GM15510 (cell line): ENCODE data around the gene USP30.
A peak's percentile ranks its signal among the peaks of the same experiment; 100 is the strongest.

Source experiments
- POLR2A ChIP-seq: IDR thresholded peaks from 3 replicates; pipeline ENCODE4 v1.6.1; 2011; ENCODE audit warnings: borderline replicate concordance; ENCODE audit not compliant: insufficient read length; ENCODE audit errors: extremely low read depth

Gene USP30

GRCh38 chr12:109085590-109085989 is 33.2 kb downstream of the USP30 start:
- no peak for TF ChIP-seq POLR2A

DNA sequence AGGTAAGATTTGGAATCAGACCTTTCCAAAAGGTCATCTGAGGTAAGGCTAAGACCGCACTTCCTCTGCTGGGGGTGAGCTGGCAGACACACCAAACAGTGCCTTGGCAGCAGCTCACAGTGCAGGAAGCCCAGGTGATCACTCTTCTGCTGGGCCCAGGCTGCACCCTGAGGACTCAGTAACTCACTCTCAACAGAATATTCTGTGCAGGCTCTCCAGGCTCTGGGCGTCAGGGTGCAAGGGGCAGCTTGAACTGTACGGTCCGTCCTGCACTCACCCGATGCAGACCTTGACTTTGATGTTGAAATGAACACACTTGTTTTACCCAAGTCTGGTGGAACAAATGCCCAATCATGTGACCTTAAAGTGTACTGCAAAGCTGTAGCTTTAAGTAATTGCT is 34.9 kb downstream of the USP30 start:
- no peak for TF ChIP-seq POLR2A

GRCh38 chr12:109088818-109089217 is 36.4 kb downstream of the USP30 start:
- no peak for TF ChIP-seq POLR2A

GRCh38 chr12:109089683-109090082 is 37.3 kb downstream of the USP30 start:
- TF ChIP-seq POLR2A, result no peak

- TF ChIP-seq POLR2A, result no peak
These were observed 40.2 kb downstream of the USP30 start for GRCh38 chr12:109092497-109093021.

GRCh38 chr12:109093022-109093918 is 40.9 kb downstream of the USP30 start, which contains the start of gene ALKBH2:
ALKBH2 (minus strand) TSS chr12:109093472; CDS start chr12:109092786, 686 bp downstream.
- TF ChIP-seq POLR2A, result peak; percentile 83

DNA sequence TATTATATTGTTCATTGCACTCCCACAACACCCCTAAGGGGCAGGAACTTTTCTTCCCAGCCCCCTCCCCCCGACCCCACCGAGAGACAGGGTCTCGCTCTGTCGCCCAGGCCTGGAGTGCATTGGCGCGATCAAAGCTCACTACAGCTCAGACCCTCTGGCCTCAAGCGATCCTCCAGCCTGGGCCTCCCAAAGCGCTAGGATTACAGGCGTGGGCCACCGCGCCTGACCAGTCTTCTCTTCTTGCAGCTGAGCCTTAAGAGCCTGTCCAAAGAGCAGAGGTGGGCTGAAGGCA is 44.7 kb downstream of the USP30 start:
- TF ChIP-seq POLR2A, result no peak

- peak; percentile 59 for TF ChIP-seq POLR2A
These were observed 45.2 kb downstream of the USP30 start, which contains the start of gene UNG for GRCh38 chr12:109097435-109098182. UNG (plus strand) TSS chr12:109097597; CDS start chr12:109097680, 83 bp downstream.

DNA sequence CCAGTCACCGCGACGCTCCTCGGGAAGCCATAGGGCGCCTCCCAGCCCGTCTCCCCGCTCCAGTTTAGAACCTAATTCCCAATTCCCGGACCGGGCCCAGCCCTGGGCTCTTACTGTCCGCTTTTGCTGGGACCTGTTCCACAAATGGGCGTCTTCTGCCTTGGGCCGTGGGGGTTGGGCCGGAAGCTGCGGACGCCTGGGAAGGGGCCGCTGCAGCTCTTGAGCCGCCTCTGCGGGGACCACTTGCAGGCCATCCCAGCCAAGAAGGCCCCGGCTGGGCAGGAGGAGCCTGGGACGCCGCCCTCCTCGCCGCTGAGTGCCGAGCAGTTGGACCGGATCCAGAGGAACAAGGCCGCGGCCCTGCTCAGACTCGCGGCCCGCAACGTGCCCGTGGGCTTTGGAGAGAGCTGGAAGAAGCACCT is 45.8 kb downstream of the USP30 start:
- no peak for TF ChIP-seq POLR2A

DNA sequence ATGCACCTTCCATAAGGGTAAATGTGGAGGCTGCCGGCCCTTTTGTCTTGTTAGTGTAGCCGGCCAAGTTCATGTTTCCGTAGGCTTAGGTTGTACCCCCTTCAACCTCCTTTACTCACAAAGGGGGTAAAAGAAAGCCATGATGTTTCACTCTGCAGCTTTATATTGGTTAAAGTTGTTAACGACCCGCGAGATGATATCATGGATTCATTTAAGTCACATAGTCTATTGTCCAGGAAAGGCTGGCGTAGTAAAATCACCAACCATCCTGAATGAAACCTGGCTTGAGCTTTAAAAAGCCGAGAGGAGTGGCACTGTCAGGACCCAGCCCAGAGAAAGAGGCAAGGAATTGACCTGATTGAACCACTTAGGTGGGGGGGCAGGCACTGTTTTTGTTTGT is 46.3 kb downstream of the USP30 start:
- no peak for TF ChIP-seq POLR2A

DNA sequence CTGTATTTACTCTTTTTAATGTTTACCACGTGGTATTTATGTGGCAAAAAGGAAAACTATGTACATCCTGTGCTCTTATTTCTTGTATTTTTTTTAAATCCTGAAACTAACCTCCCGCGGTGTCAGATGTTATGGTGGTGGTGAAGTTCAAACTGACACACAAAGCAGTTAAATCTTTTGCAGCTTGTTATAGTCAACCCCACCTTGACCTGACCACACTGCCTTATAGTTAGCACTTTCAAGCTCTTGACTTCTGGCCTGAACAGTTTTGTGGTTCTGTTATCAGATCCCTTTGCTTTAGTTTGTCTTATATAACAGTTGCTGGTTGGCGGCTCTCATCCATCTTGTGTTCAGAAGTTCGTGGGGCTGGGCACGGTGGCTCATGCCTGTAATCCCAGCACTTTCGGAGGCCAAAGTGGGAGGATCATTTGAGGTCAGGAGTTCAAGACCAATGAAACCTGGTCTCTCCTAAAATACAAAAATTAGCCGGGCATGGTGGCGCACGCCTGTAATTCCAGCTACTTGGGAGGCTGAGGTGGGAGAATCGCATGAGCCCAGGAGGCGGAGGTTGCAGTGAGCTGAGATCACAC is 47.1 kb downstream of the USP30 start:
- no peak for TF ChIP-seq POLR2A

DNA sequence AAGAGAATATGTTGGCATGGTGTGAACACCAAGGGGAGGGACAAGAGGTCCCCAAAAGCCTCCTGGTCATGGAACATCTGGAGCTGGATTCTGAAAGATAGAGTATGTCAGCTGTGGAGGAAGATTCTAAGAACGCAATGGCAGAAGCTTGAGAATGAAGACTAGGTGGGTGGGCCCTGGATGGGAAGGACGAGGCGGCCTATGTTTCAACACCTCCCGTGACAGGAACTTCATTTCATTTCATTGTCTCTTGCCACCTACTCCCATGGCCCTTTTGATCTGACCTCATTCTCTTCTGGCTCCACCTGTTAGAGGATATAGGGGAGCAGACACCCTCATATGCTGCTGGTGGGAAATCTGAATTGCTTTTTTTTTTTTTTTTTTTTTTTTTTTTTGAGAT is 48.4 kb downstream of the USP30 start:
- no peak for TF ChIP-seq POLR2A

GRCh38 chr12:109102491-109102890 is 50.1 kb downstream of the USP30 start:
- TF ChIP-seq POLR2A, result no peak

DNA sequence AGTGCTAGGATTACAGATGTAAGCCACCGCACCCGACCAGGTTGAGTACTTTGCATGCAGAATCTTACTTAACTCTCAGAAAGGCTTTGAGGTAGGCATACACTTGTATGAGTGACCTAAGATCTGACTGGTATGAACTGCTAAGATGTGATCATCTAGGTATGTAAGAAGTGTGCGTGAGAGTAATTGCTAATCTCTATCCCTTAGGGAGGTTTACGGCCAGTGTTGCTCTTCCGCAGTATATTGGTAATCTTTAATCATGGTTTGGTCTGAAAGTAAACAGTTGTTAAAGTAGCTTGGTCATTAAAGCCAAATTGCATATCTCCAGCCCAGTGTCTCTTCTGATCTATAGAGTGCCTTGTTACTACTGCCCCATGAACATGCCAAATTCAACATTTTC is 52.8 kb downstream of the USP30 start:
- no peak for TF ChIP-seq POLR2A

DNA sequence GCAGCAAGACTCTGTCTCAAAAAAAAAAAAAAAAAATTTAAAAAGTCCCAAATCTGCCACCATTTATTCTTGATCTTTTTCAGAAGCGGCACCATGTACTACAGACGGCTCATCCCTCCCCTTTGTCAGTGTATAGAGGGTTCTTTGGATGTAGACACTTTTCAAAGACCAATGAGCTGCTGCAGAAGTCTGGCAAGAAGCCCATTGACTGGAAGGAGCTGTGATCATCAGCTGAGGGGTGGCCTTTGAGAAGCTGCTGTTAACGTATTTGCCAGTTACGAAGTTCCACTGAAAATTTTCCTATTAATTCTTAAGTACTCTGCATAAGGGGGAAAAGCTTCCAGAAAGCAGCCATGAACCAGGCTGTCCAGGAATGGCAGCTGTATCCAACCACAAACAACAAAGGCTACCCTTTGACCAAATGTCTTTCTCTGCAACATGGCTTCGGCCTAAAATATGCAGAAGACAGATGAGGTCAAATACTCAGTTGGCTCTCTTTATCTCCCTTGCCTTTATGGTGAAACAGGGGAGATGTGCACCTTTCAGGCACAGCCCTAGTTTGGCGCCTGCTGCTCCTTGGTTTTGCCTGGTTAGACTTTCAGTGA is 57.5 kb downstream of the USP30 start:
- TF ChIP-seq POLR2A, result no peak
